DMS114 treated with DMSO at 0.1 percent for 48 hours (cell line): ENCODE data around the gene NEXN.
"Not testable (repeated sequence)": the region's sequence is repeated elsewhere in the genome, so short reads cannot be mapped to it uniquely, and the experiment has no call there.

Source experiments
- DNase-seq: peaks from one replicate; lab custom pipeline; 2025; ENCODE audit not compliant: unreplicated experiment; lab: John Stamatoyannopoulos, UW

The NEXN gene

GRCh38 chr1:77905603-77906002 is 17.2 kb downstream of the NEXN start:
- no peak for DNase-seq

GRCh38 chr1:77906019-77906545 is 17.7 kb downstream of the NEXN start:
- no peak for DNase-seq

GRCh38 chr1:77906624-77907023 is 18.2 kb downstream of the NEXN start:
- no peak for DNase-seq

- DNase-seq: no peak
Observed at GRCh38 chr1:77910116-77910515, 21.7 kb downstream of the NEXN start.

- DNase-seq: not testable (repeated sequence)
Observed at GRCh38 chr1:77918918-77919317, 30.5 kb downstream of the NEXN start.

- DNase-seq: no peak
Observed at GRCh38 chr1:77925518-77925917, 37.1 kb downstream of the NEXN start.

GRCh38 chr1:77925956-77926355 is 37.5 kb downstream of the NEXN start:
- no peak for DNase-seq

- no peak for DNase-seq
Observed at GRCh38 chr1:77926561-77927357, 38.3 kb downstream of the NEXN start.

- DNase-seq: no peak
Observed at GRCh38 chr1:77927414-77927813, 39.0 kb downstream of the NEXN start.

GRCh38 chr1:77929806-77930205 is 41.4 kb downstream of the NEXN start:
- DNase-seq: no peak

- DNase-seq: no peak
Observed at GRCh38 chr1:77938651-77939050, 50.2 kb downstream of the NEXN start.

GRCh38 chr1:77940921-77941570 is 52.6 kb downstream of the NEXN start:
- DNase-seq: no peak

GRCh38 chr1:77942400-77943140 is 54.1 kb downstream of the NEXN start:
- DNase-seq: no peak

GRCh38 chr1:77945345-77945744 is 56.9 kb downstream of the NEXN start:
- DNase-seq: no peak

- DNase-seq: no peak
Observed at GRCh38 chr1:77948841-77949424, 60.5 kb downstream of the NEXN start.

- no peak for DNase-seq
Observed at GRCh38 chr1:77950873-77951272, 62.4 kb downstream of the NEXN start.

GRCh38 chr1:77951328-77951727 is 62.9 kb downstream of the NEXN start:
- no peak for DNase-seq

- no peak for DNase-seq
Observed at GRCh38 chr1:77953907-77954306, 65.5 kb downstream of the NEXN start.

GRCh38 chr1:77954521-77954920 is 66.1 kb downstream of the NEXN start:
- no peak for DNase-seq

- DNase-seq: no peak
Observed at GRCh38 chr1:77955709-77956108, 67.3 kb downstream of the NEXN start.

- no peak for DNase-seq
Observed at GRCh38 chr1:77956464-77956863, 68.0 kb downstream of the NEXN start.
